Measurements from ENCODE around the gene KCNK5.

The KCNK5 gene

GRCh38 chr6:39227476-39227875 is 1.8 kb downstream of the KCNK5 start:
- Mint-ChIP-seq H3K36me3 (ENCODE audit: low read depth) (peaks cover 15% of the 10 kb centered on the region), H3K27ac (peak overlapping the region in 1 of 3 experiments; percentile 71), H3K9me3 (peaks cover 2% of the 10 kb centered on the region), H3K4me1 (peaks cover 53% of the 10 kb centered on the region), H3K4me3 (peak overlapping the region; percentile 77 to 87 (median 79)), H3K27me3 (ENCODE audit: low read depth) (peaks cover 39% of the 10 kb centered on the region)
- TF ChIP-seq CTCF (IDR thresholded peaks at IDR 0.05; ENCODE audit: unreplicated experiment in 3 of 3), result no peak

GRCh38 chr6:39226639-39227329 is 2.5 kb downstream of the KCNK5 start:
- peaks cover 54% of the 10 kb centered on the region for H3K4me1 Mint-ChIP-seq

GRCh38 chr6:39225946-39226437 is 3.3 kb downstream of the KCNK5 start:
- Mint-ChIP-seq H3K27me3 (ENCODE audit: low read depth) (peaks cover 32% of the 10 kb centered on the region), H3K9me3 (peaks cover 2% of the 10 kb centered on the region)

More at GRCh38 chr6:39226639-39227329, 2.5 kb downstream of the KCNK5 start:
- Mint-ChIP-seq H3K9me3 (peaks cover 2% of the 10 kb centered on the region), H3K27me3 (ENCODE audit: low read depth) (peaks cover 38% of the 10 kb centered on the region), H3K36me3 (ENCODE audit: low read depth) (peaks cover 15% of the 10 kb centered on the region), H3K4me3 (peak overlapping the region; percentile 77 to 87 (median 79)), H3K27ac (peak overlapping the region in 1 of 3 experiments; percentile 71)
- TF ChIP-seq CTCF (IDR thresholded peaks at IDR 0.05; ENCODE audit: unreplicated experiment in 3 of 3), result no peak

GRCh38 chr6:39225543-39225942 is 3.7 kb downstream of the KCNK5 start:
- peaks cover 51% of the 10 kb centered on the region for H3K4me1 Mint-ChIP-seq
- peak overlapping the region; percentile 77 to 91 (median 81) for H3K27ac Mint-ChIP-seq
- peaks cover 15% of the 10 kb centered on the region for H3K36me3 Mint-ChIP-seq (ENCODE audit: low read depth)
- peaks cover 2% of the 10 kb centered on the region for H3K9me3 Mint-ChIP-seq
- peaks cover 32% of the 10 kb centered on the region for H3K27me3 Mint-ChIP-seq (ENCODE audit: low read depth)
- no peak for TF ChIP-seq CTCF (IDR thresholded peaks at IDR 0.05; ENCODE audit: unreplicated experiment in 3 of 3)
- peak overlapping the region in 1 of 3 experiments; percentile 41 for H3K4me3 Mint-ChIP-seq

More at GRCh38 chr6:39225946-39226437, 3.3 kb downstream of the KCNK5 start:
- peaks cover 51% of the 10 kb centered on the region for H3K4me1 Mint-ChIP-seq
- H3K4me3 Mint-ChIP-seq, result peak overlapping the region; percentile 15 to 41 (median 18)
- H3K27ac Mint-ChIP-seq, result peak overlapping the region; percentile 6 to 91 (median 38)
- TF ChIP-seq CTCF (IDR thresholded peaks at IDR 0.05; ENCODE audit: unreplicated experiment in 3 of 3), result no peak
- H3K36me3 Mint-ChIP-seq (ENCODE audit: low read depth), result peaks cover 15% of the 10 kb centered on the region

- no peak for TF ChIP-seq CTCF (IDR thresholded peaks at IDR 0.05; ENCODE audit: unreplicated experiment in 3 of 3)
- Mint-ChIP-seq H3K27ac (peak overlapping the region; percentile 80 to 91 (median 81)), H3K27me3 (ENCODE audit: low read depth) (peaks cover 23% of the 10 kb centered on the region), H3K4me3 (peak overlapping the region in 1 of 3 experiments; percentile 12), H3K4me1 (peaks cover 53% of the 10 kb centered on the region), H3K9me3 (peaks cover 2% of the 10 kb centered on the region), H3K36me3 (ENCODE audit: low read depth) (peaks cover 15% of the 10 kb centered on the region)
Observed at GRCh38 chr6:39224523-39225182, 4.6 kb downstream of the KCNK5 start.
